HT-29 (cell line): ENCODE data around the gene SURF6. TPM values are rescaled to one million over a fixed set of nuclear protein-coding genes. Genes with fewer than 3 reads are reported as not detected.
"Not testable (repeated sequence)": the region's sequence is repeated elsewhere in the genome, so short reads cannot be mapped to it uniquely, and the experiment has no call there.

Experiments used
- DNase-seq: peaks from one replicate; pipeline ENCODE4 v3.0.0-alpha.2; 2015; ENCODE audit warnings: low spot score
- total RNA-seq: library from RNA; depleted of rRNA; stranded (reverse); fragments of >200 nt; shearing (Covaris generic); gene quantifications from 2 replicates; pipeline ENCODE4 v1.2.3, GENCODE V29; 2014

The SURF6 gene
- total RNA-seq, 1 experiment from 2014 or later: 32.1 TPM

GRCh38 chr9:133329306-133330156 is 6.5 kb downstream of the SURF6 start:
- peak; percentile 58 for DNase-seq

- DNase-seq: no peak
These were observed 8.0 kb downstream of the SURF6 start for GRCh38 chr9:133327834-133328484.

GRCh38 chr9:133327021-133327420 is 9.0 kb downstream of the SURF6 start:
- not testable (repeated sequence) for DNase-seq

- no peak for DNase-seq
These were observed 11.8 kb downstream of the SURF6 start for GRCh38 chr9:133323991-133324703.

GRCh38 chr9:133323211-133323610 is 12.8 kb downstream of the SURF6 start:
- no peak for DNase-seq

- DNase-seq: no peak
These were observed 13.3 kb downstream of the SURF6 start for GRCh38 chr9:133322701-133323100.

- DNase-seq: no peak
These were observed 14.5 kb downstream of the SURF6 start for GRCh38 chr9:133321411-133321935.

- no peak for DNase-seq
These were observed 15.5 kb downstream of the SURF6 start for GRCh38 chr9:133320421-133320881.

- DNase-seq: not testable (repeated sequence)
These were observed 18.4 kb downstream of the SURF6 start for GRCh38 chr9:133317551-133317950.

- DNase-seq: no peak
These were observed 20.0 kb downstream of the SURF6 start for GRCh38 chr9:133315997-133316396.

- DNase-seq: no peak
These were observed 26.4 kb downstream of the SURF6 start for GRCh38 chr9:133309608-133310007.

GRCh38 chr9:133307301-133307700 is 28.7 kb downstream of the SURF6 start:
- DNase-seq: no peak

GRCh38 chr9:133306242-133307204 is 29.5 kb downstream of the SURF6 start:
- no peak for DNase-seq

- DNase-seq: no peak
These were observed 30.3 kb downstream of the SURF6 start for GRCh38 chr9:133305731-133306130.

- DNase-seq: no peak
These were observed 31.3 kb downstream of the SURF6 start for GRCh38 chr9:133304477-133305377.

GRCh38 chr9:133304158-133304470 is 31.9 kb downstream of the SURF6 start:
- no peak for DNase-seq

GRCh38 chr9:133303266-133304157 is 32.5 kb downstream of the SURF6 start:
- no peak for DNase-seq

- no peak for DNase-seq
These were observed 34.4 kb downstream of the SURF6 start for GRCh38 chr9:133301253-133302230.
